SU-DHL-6 (cell line): ENCODE results near the gene ZNF738.
"Not testable (repeated sequence)": the region's sequence is repeated elsewhere in the genome, so short reads cannot be mapped to it uniquely, and the experiment has no call there.

Source experiments
- H2AFZ ChIP-seq: fragments of 200-600 bp; sonication (generic); 2 replicates; pipeline ENCODE4 v1.6.1; 2014; ENCODE audit warnings: low read depth, mild to moderate bottlenecking, moderate library complexity, mixed read lengths, antibody characterized with exemption, low read length; ENCODE audit not compliant: severe bottlenecking
- H3F3A ChIP-seq: fragments of 200-600 bp; shearing (Covaris generic); 2 replicates; pipeline ENCODE4 v1.6.0; 2016; ENCODE audit warnings: antibody characterized with exemption, mild to moderate bottlenecking; ENCODE audit not compliant: insufficient read depth
- H3K27ac ChIP-seq: fragments of 200-600 bp; sonication (generic); 2 replicates; pipeline ENCODE4 v1.5.1; 2016; ENCODE audit warnings: low read depth, mild to moderate bottlenecking, low read length, moderate library complexity, mixed read lengths
- H3K27me3 ChIP-seq: fragments of 200-600 bp; sonication (generic), shearing (Covaris generic); 2 replicates; pipeline ENCODE4 v1.6.0; 2014; ENCODE audit warnings: mild to moderate bottlenecking, low read length
- H3K36me3 ChIP-seq: fragments of 200-600 bp; sonication (generic); 2 replicates; pipeline ENCODE4 v1.6.1; 2014; ENCODE audit warnings: mild to moderate bottlenecking, low read length, mixed read lengths
- H3K4me2 ChIP-seq: fragments of 300-600, 200-600 bp; shearing (Covaris generic), sonication (generic); 2 replicates; pipeline ENCODE4 v1.6.0; 2014; ENCODE audit warnings: low read length, low read depth, mild to moderate bottlenecking; ENCODE audit not compliant: poor library complexity, severe bottlenecking
- H3K4me3 ChIP-seq: fragments of 200-600 bp; sonication (generic); 2 replicates; pipeline ENCODE4 v1.5.1; 2014; ENCODE audit warnings: antibody characterized with exemption, low read length, mild to moderate bottlenecking, mixed read lengths; ENCODE audit not compliant: insufficient read depth, poor library complexity, severe bottlenecking
- H3K79me2 ChIP-seq: fragments of 200-600 bp; sonication (generic); 2 replicates; pipeline ENCODE4 v1.6.1; 2014; ENCODE audit warnings: mild to moderate bottlenecking, low read length, moderate library complexity; ENCODE audit not compliant: insufficient read depth
- H3K9ac ChIP-seq: fragments of 200-600 bp; sonication (generic); 2 replicates; pipeline ENCODE4 v1.7.0; 2014; ENCODE audit warnings: mild to moderate bottlenecking, low read length
- H3K9me2 ChIP-seq: fragments of 200-600 bp; sonication (generic); replicated peaks from 2 replicates; pipeline ENCODE4 v1.6.1; 2014; ENCODE audit warnings: low read length; ENCODE audit not compliant: insufficient read depth
- H3K9me3 ChIP-seq: fragments of 200-600 bp; sonication (generic); 2 replicates; pipeline ENCODE4 v1.6.1; 2014; ENCODE audit warnings: low read length, mixed read lengths; ENCODE audit not compliant: insufficient read depth
- H4K20me1 ChIP-seq: fragments of 200-600 bp; sonication (generic); 2 replicates; pipeline ENCODE4 v1.6.1; 2014; ENCODE audit warnings: low read depth, mild to moderate bottlenecking, antibody characterized with exemption, low read length, moderate library complexity, mixed read lengths
- CTCF ChIP-seq: fragments of 200-600 bp; sonication (generic); IDR thresholded peaks from one replicate; pipeline ENCODE4 v1.5.1; 2017; ENCODE audit warnings: antibody characterized with exemption, mild to moderate bottlenecking, low read length, moderate library complexity; ENCODE audit not compliant: insufficient read depth, poor library complexity, severe bottlenecking
- EZH2phosphoT487 ChIP-seq: fragments of 200-600 bp; sonication (generic), shearing (Covaris generic); conservative IDR thresholded peaks from 2 replicates; pipeline ENCODE4 v1.6.1; 2018; ENCODE audit warnings: mild to moderate bottlenecking, antibody characterized with exemption, low read length, moderate library complexity, mixed read lengths

ZNF738 gene

GRCh38 chr19:21335721-21336120, 23.1 kb upstream of the ZNF738 start:
- Histone ChIP-seq H3K27me3 (no peaks in the 10 kb centered on the region), H3K79me2 (no peaks in the 10 kb centered on the region), H3K4me2 (no peak overlapping the region), H3F3A (peaks cover 5% of the 10 kb centered on the region; the same call in 1 of the 2 replicates), H3K27ac (no peak overlapping the region), H2AFZ (no peak overlapping the region), H3K9me2 (no peaks in the 10 kb centered on the region), H3K36me3 (no peaks in the 10 kb centered on the region), H3K9ac (no peak overlapping the region), H3K4me3 (no peak overlapping the region), H4K20me1 (no peaks in the 10 kb centered on the region), H3K9me3 (peaks cover 24% of the 10 kb centered on the region; the same call in 1 of the 2 replicates)
- TF ChIP-seq CTCF (no peak), EZH2phosphoT487 (no peak)

- not testable (repeated sequence) for H3K9ac ChIP-seq, H3K79me2 ChIP-seq, H3K4me2 ChIP-seq, H4K20me1 ChIP-seq, H3F3A ChIP-seq, H3K36me3 ChIP-seq, H3K9me3 ChIP-seq, H3K27me3 ChIP-seq, H2AFZ ChIP-seq, H3K27ac ChIP-seq, H3K4me3 ChIP-seq, H3K9me2 ChIP-seq
These were observed 14.0 kb upstream of the ZNF738 start for GRCh38 chr19:21344841-21345240.

- TF ChIP-seq CTCF = no peak
- TF ChIP-seq EZH2phosphoT487 = no peak
These were observed 6.0 kb upstream of the ZNF738 start for GRCh38 chr19:21352830-21353229.

GRCh38 chr19:21362291-21362690, 3.5 kb downstream of the ZNF738 start:
- Histone ChIP-seq H3F3A (no peaks in the 10 kb centered on the region), H3K9me3 (no peaks in the 10 kb centered on the region), H3K9ac (no peak overlapping the region), H3K36me3 (peaks cover 58% of the 10 kb centered on the region), H3K27ac (no peak overlapping the region), H4K20me1 (no peaks in the 10 kb centered on the region), H3K9me2 (no peaks in the 10 kb centered on the region), H3K4me2 (no peak overlapping the region), H2AFZ (no peak overlapping the region), H3K4me3 (no peak overlapping the region), H3K27me3 (no peaks in the 10 kb centered on the region), H3K79me2 (peaks cover 49% of the 10 kb centered on the region)
- TF ChIP-seq CTCF (no peak), EZH2phosphoT487 (no peak)

More at GRCh38 chr19:21352830-21353229, 6.0 kb upstream of the ZNF738 start:
- Histone ChIP-seq H2AFZ (no peak overlapping the region), H3K9me2 (no peaks in the 10 kb centered on the region), H4K20me1 (no peaks in the 10 kb centered on the region), H3K36me3 (no peaks in the 10 kb centered on the region), H3K27ac (no peak overlapping the region), H3K79me2 (no peaks in the 10 kb centered on the region), H3K27me3 (no peaks in the 10 kb centered on the region), H3K4me3 (no peak overlapping the region), H3K9me3 (peaks cover 6% of the 10 kb centered on the region; the same call in 1 of the 2 replicates), H3K9ac (no peak overlapping the region), H3F3A (no peaks in the 10 kb centered on the region), H3K4me2 (no peak overlapping the region)
